Measurements from ENCODE around the gene IRF4.

IRF4 gene

GRCh38 chr6:444653-445275 is 53.2 kb downstream of the IRF4 start:
- DNase-seq (ENCODE audit: low spot score): peak; percentile 72

- DNase-seq (ENCODE audit: low spot score): no peak
Observed at GRCh38 chr6:445571-446417, 54.2 kb downstream of the IRF4 start.

GRCh38 chr6:446418-447366 is 55.1 kb downstream of the IRF4 start:
- DNase-seq (ENCODE audit: low spot score): peak; percentile 81

GRCh38 chr6:447381-448165 is 56.0 kb downstream of the IRF4 start:
- DNase-seq (ENCODE audit: low spot score): peak; percentile 27

- no peak for DNase-seq (ENCODE audit: low spot score)
Observed at GRCh38 chr6:448296-449056, 56.9 kb downstream of the IRF4 start.

GRCh38 chr6:449057-449430 is 57.5 kb downstream of the IRF4 start:
- DNase-seq (ENCODE audit: low spot score): no peak

GRCh38 chr6:449486-450419 is 58.2 kb downstream of the IRF4 start:
- no peak for DNase-seq (ENCODE audit: low spot score)

- DNase-seq (ENCODE audit: low spot score): no peak
Observed at GRCh38 chr6:451336-451735, 59.8 kb downstream of the IRF4 start.

- no peak for DNase-seq (ENCODE audit: low spot score)
Observed at GRCh38 chr6:451847-452246, 60.3 kb downstream of the IRF4 start.

GRCh38 chr6:452301-453067 is 60.9 kb downstream of the IRF4 start:
- DNase-seq (ENCODE audit: low spot score): no peak

GRCh38 chr6:453152-453551 is 61.6 kb downstream of the IRF4 start:
- no peak for DNase-seq (ENCODE audit: low spot score)

- DNase-seq (ENCODE audit: low spot score): no peak
Observed at GRCh38 chr6:454148-454991, 62.8 kb downstream of the IRF4 start.

GRCh38 chr6:455006-455585 is 63.5 kb downstream of the IRF4 start:
- DNase-seq (ENCODE audit: low spot score): no peak

- DNase-seq (ENCODE audit: low spot score): no peak
Observed at GRCh38 chr6:455835-456234, 64.3 kb downstream of the IRF4 start.

- DNase-seq (ENCODE audit: low spot score): no peak
Observed at GRCh38 chr6:456358-456867, 64.9 kb downstream of the IRF4 start.

- DNase-seq (ENCODE audit: low spot score): no peak
Observed at GRCh38 chr6:456887-457286, 65.3 kb downstream of the IRF4 start.

Measured in CD4-positive, alpha-beta T cell treated with Interleukin-6 at 100 ng/mL for 8 hours (primary cell).